Measurements from ENCODE around the gene DOCK8. TPM values are rescaled to one million over a fixed set of nuclear protein-coding genes. Genes with fewer than 3 reads are reported as not detected.
A peak's percentile ranks its signal among the peaks of the same experiment; 100 is the strongest.

The DOCK8 gene
- total RNA-seq, 4 donors from 2014 or later, result 11.6 to 46.1 (median 31.8) TPM

- H3K4me1 ChIP-seq, result peaks cover 0 to 27% (median 6%) of the 10 kb centered on the region in 3 donors
- WGBS, 2 donors (ENCODE audit: low coverage in 1 of 2), result 0% methylated on average over 2 to 18 of the region's 49 CpGs
- peak; percentile 93 for ATAC-seq
- peaks cover 0 to 8% of the 10 kb centered on the region in 2 donors for H3K36me3 ChIP-seq
- H3K4me3 ChIP-seq, result peak overlapping the region; percentile 56 to 62
- no peaks in the 10 kb centered on the region for H3K27me3 ChIP-seq
- peak overlapping the region in 3 of 4 donors; percentile 68 to 79 (median 78) for H3K27ac ChIP-seq
- TF ChIP-seq CTCF (IDR thresholded peaks at IDR 0.05) (no peak), POLR2A (IDR thresholded peaks at IDR 0.05) (peak; percentile 23 to 32), POLR2AphosphoS5 (IDR thresholded peaks at IDR 0.05) (peak; percentile 35), EP300 (IDR thresholded peaks at IDR 0.05) (no peak)
- no peaks in the 10 kb centered on the region for H3K9me3 ChIP-seq
Measured at GRCh38 chr9:469672-470551, 255.2 kb downstream of the DOCK8 start.

GRCh38 chr9:470552-471194, 256.0 kb downstream of the DOCK8 start:
- WGBS, 2 donors (ENCODE audit: low coverage in 1 of 2), result 25% methylated on average over 9 of the region's 9 CpGs; no CpG with 5 or more reads in 1 of the 2 donors
- H3K4me3 ChIP-seq, result peak overlapping the region; percentile 56 to 62
- peaks cover 0 to 1% of the 10 kb centered on the region in 2 donors for H3K36me3 ChIP-seq
- ATAC-seq, result peak; percentile 5
- TF ChIP-seq EP300 (IDR thresholded peaks at IDR 0.05), result no peak
- H3K27ac ChIP-seq, result peak overlapping the region in 3 of 4 donors; percentile 68 to 79 (median 78)
- no peaks in the 10 kb centered on the region for H3K27me3 ChIP-seq
- H3K9me3 ChIP-seq, result no peaks in the 10 kb centered on the region
- H3K4me1 ChIP-seq, result peaks cover 0 to 27% (median 6%) of the 10 kb centered on the region in 3 donors

- TF ChIP-seq CTCF (IDR thresholded peaks at IDR 0.05) (no peak), EP300 (IDR thresholded peaks at IDR 0.05) (no peak), POLR2AphosphoS5 (IDR thresholded peaks at IDR 0.05) (no peak)
- no peaks in the 10 kb centered on the region for H3K9me3 ChIP-seq
- 90 to 100% methylated on average over 2 to 4 of the region's 4 CpGs for WGBS, 2 donors (ENCODE audit: low coverage in 1 of 2)
- no peak overlapping the region for H3K27ac ChIP-seq
- no peak overlapping the region for H3K4me3 ChIP-seq
- H3K27me3 ChIP-seq, result no peaks in the 10 kb centered on the region
- no peak for ATAC-seq
- no peaks in the 10 kb centered on the region for H3K36me3 ChIP-seq
- H3K4me1 ChIP-seq, result peaks cover 0 to 27% (median 6%) of the 10 kb centered on the region in 3 donors
Measured at GRCh38 chr9:471320-471719, 256.7 kb downstream of the DOCK8 start.

- Histone ChIP-seq H3K4me3 (no peak overlapping the region), H3K36me3 (no peaks in the 10 kb centered on the region), H3K9me3 (no peaks in the 10 kb centered on the region), H3K27ac (no peak overlapping the region), H3K27me3 (no peaks in the 10 kb centered on the region), H3K4me1 (peaks cover 0 to 27% (median 6%) of the 10 kb centered on the region in 3 donors)
- TF ChIP-seq EP300 (IDR thresholded peaks at IDR 0.05) (no peak), CTCF (IDR thresholded peaks at IDR 0.05) (no peak), POLR2AphosphoS5 (IDR thresholded peaks at IDR 0.05) (no peak), POLR2A (IDR thresholded peaks at IDR 0.05) (no peak)
- WGBS, 2 donors (ENCODE audit: low coverage in 1 of 2), result 79 to 84% methylated on average over 5 to 7 of the region's 7 CpGs
- no peak for ATAC-seq
Measured at GRCh38 chr9:472479-473075, 257.9 kb downstream of the DOCK8 start.

GRCh38 chr9:477193-477592, 262.5 kb downstream of the DOCK8 start:
- H3K4me3 ChIP-seq, result no peak overlapping the region
- H3K4me1 ChIP-seq, result no peaks in the 10 kb centered on the region
- no peak for ATAC-seq
- no peak overlapping the region for H3K27ac ChIP-seq
- no peaks in the 10 kb centered on the region for H3K27me3 ChIP-seq
- TF ChIP-seq POLR2A (IDR thresholded peaks at IDR 0.05) (no peak), POLR2AphosphoS5 (IDR thresholded peaks at IDR 0.05) (no peak), EP300 (IDR thresholded peaks at IDR 0.05) (no peak), CTCF (IDR thresholded peaks at IDR 0.05) (no peak)
- H3K36me3 ChIP-seq, result no peaks in the 10 kb centered on the region
- no peaks in the 10 kb centered on the region for H3K9me3 ChIP-seq
